ENCODE measurements around the gene PLPP4. TPM values are rescaled to one million over a fixed set of nuclear protein-coding genes. Genes with fewer than 3 reads are reported as not detected.

Gene PLPP4
- total and polyA plus RNA-seq, 2 of the 13 experiments (the other 11 are each of a cell fraction or from before 2014, with no cell fraction given): not detected

GRCh38 chr10:120474956-120475355 lies 17.9 kb downstream of the PLPP4 start:
- no peaks in the 10 kb centered on the region for H3K36me3 ChIP-seq (replicated peaks in 1 of 2; ENCODE audit: control insufficient read depth in 1 of 2, insufficient read depth in 2 of 2, low read length in 2 of 2)
- no peaks in the 10 kb centered on the region for H3K4me1 ChIP-seq (ENCODE audit: insufficient read depth, low read length)
- POLR2A ChIA-PET: no interaction called here
- in situ Hi-C loops (cut with HindIII; ENCODE audit: extremely low pct_ligation_motif_present, low pct_unique_long_range_greater_than_20kb): no loop called here
- DNase-seq (ENCODE audit: low spot score): no peak
- no peaks in the 10 kb centered on the region; a peak in 2 of 5 replicates for H3K27me3 ChIP-seq (ENCODE audit: control insufficient read depth in 1 of 2, insufficient read depth in 2 of 2, low read length in 2 of 2)
- no peak for ATAC-seq
- no peaks in the 10 kb centered on the region for H3K9me3 ChIP-seq (ENCODE audit: low read length)
- BruUV-seq (replicated peaks): no TSS peak
- H3K79me2 ChIP-seq (ENCODE audit: insufficient read depth, low read length): no peaks in the 10 kb centered on the region
- intact Hi-C loops (cut with micrococcal nuclease; ENCODE audit: unreplicated experiment): no loop called here
- no peak overlapping the region for H3K27ac ChIP-seq (ENCODE audit: extremely low read length, insufficient read depth, low read length)
- no peak overlapping the region for H3K4me3 ChIP-seq (replicated peaks in 1 of 3; ENCODE audit: insufficient read depth in 1 of 3, low read depth in 2 of 3, low read length in 3 of 3)
- no peak overlapping the region for H3K4me2 ChIP-seq (ENCODE audit: low read depth, low read length)
- no peaks in the 10 kb centered on the region for H4K20me1 ChIP-seq (ENCODE audit: insufficient read depth, low read length)
- CTCF ChIA-PET (ENCODE audit: low intra/inter-chr PET ratio, low total read pairs): no interaction called here
- WGBS (ENCODE audit: low lambda C conversion rate): 0% methylated on average over 1 of the region's 1 CpG
- TF ChIP-seq EZH2 (conservative IDR thresholded peaks at IDR 0.05; ENCODE audit: low read depth, low read length): no peak
- no peak for TF ChIP-seq ZNF710 (CRISPR knock-in tag; IDR thresholded peaks at IDR 0.05; ENCODE audit: borderline replicate concordance)
- H2AFZ ChIP-seq (ENCODE audit: low read length): no peak overlapping the region
- H3K9ac ChIP-seq (ENCODE audit: insufficient read depth, low read depth, low read length): no peak overlapping the region
- FAIRE-seq: no peak

DNA sequence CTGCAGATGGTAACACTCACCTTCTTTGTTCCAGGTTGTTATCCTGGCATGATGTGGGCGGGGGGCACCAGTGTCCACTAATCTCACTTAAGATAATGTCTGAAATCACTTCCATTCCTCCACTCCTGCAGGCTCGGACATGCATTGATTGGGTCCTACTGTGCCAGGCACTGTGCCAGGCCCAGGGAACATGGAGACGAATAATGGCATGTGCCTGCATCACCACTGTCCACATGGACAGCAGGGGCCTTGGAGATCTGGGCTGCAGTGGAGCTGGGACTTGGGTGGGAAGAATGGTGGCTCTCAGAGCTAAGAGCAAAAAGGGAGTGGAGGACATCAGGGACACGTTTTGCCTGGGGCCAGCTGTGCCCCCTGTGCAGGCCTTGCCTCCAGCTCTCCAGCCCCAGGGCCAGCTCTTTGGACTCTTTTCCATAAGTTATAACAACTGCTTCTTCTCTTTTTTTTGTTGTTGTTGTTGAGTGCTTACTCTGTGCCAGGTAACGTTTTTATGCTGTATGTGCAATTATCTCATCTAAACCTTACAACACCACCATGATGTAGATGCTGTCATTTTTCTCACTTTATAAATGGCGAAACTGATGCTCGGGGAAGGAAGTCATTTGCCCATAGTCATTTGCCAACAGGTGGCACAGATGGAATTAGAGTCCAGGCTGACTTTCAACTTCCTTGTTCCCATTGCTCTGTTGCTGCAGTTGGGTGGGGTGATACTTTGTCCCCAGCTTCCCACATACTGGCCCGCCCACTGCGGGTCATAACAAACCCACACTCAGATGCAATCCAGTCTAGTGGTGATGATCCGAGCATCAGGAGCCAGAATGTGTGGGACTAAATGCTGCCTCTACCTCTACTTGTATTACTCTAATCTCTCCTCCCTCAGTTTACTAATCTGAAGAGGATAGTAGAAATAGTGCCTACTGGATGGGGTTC lies 19.1 kb downstream of the PLPP4 start:
- H3K4me3 ChIP-seq (replicated peaks in 1 of 3; ENCODE audit: insufficient read depth in 1 of 3, low read depth in 2 of 3, low read length in 3 of 3): no peak overlapping the region
- no peaks in the 10 kb centered on the region for H3K4me1 ChIP-seq (ENCODE audit: insufficient read depth, low read length)
- no peaks in the 10 kb centered on the region for H3K79me2 ChIP-seq (ENCODE audit: insufficient read depth, low read length)
- no peaks in the 10 kb centered on the region for H3K36me3 ChIP-seq (replicated peaks in 1 of 2; ENCODE audit: control insufficient read depth in 1 of 2, insufficient read depth in 2 of 2, low read length in 2 of 2)
- ATAC-seq (no peak), FAIRE-seq (no peak), DNase-seq (ENCODE audit: low spot score) (no peak)
- TF ChIP-seq MAFF (IDR thresholded peaks at IDR 0.05; ENCODE audit: low read depth, low read length): peak; percentile 30; the same call in 1 of the 2 replicates
- TF ChIP-seq MAFK (conservative IDR thresholded peaks at IDR 0.05 in 1 of 2, IDR thresholded peaks at IDR 0.05 in 1 of 2; ENCODE audit: low read length in 2 of 2): peak; percentile 55 to 63
- TF ChIP-seq NR2F1 (CRISPR knock-in tag; IDR thresholded peaks at IDR 0.05): no peak
- no peak for TF ChIP-seq YEATS4 (CRISPR knock-in tag; IDR thresholded peaks at IDR 0.05; ENCODE audit: borderline replicate concordance)
- TF ChIP-seq, protein P1, sequence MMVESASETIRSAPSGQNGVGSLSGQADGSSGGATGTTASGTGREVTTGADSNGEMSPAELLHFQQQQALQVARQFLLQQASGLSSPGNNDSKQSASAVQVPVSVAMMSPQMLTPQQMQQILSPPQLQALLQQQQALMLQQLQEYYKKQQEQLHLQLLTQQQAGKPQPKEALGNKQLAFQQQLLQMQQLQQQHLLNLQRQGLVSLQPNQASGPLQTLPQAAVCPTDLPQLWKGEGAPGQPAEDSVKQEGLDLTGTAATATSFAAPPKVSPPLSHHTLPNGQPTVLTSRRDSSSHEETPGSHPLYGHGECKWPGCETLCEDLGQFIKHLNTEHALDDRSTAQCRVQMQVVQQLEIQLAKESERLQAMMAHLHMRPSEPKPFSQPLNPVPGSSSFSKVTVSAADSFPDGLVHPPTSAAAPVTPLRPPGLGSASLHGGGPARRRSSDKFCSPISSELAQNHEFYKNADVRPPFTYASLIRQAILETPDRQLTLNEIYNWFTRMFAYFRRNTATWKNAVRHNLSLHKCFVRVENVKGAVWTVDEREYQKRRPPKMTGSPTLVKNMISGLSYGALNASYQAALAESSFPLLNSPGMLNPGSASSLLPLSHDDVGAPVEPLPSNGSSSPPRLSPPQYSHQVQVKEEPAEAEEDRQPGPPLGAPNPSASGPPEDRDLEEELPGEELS (CRISPR knock-in tag; IDR thresholded peaks at IDR 0.05): no peak
- H4K20me1 ChIP-seq (ENCODE audit: insufficient read depth, low read length): no peaks in the 10 kb centered on the region
- H3K27me3 ChIP-seq (ENCODE audit: control insufficient read depth in 1 of 2, insufficient read depth in 2 of 2, low read length in 2 of 2): no peaks in the 10 kb centered on the region; a peak in 2 of 5 replicates
- no peak overlapping the region for H3K9ac ChIP-seq (ENCODE audit: insufficient read depth, low read depth, low read length)
- intact Hi-C loops (cut with micrococcal nuclease; ENCODE audit: unreplicated experiment) (no loop called here), in situ Hi-C loops (cut with HindIII; ENCODE audit: extremely low pct_ligation_motif_present, low pct_unique_long_range_greater_than_20kb) (no loop called here)
- POLR2A ChIA-PET: no interaction called here
- BruUV-seq (replicated peaks): no TSS peak
- WGBS (ENCODE audit: low lambda C conversion rate): 17% methylated on average over 10 of the region's 10 CpGs
- no peak overlapping the region for H3K4me2 ChIP-seq (ENCODE audit: low read depth, low read length)
- no peaks in the 10 kb centered on the region for H3K9me3 ChIP-seq (ENCODE audit: low read length)
- CTCF ChIA-PET (ENCODE audit: low intra/inter-chr PET ratio, low total read pairs): no interaction called here
- no peak overlapping the region for H2AFZ ChIP-seq (ENCODE audit: low read length)
- H3K27ac ChIP-seq (ENCODE audit: extremely low read length, insufficient read depth, low read length): no peak overlapping the region

Measured in HepG2 (cell line).